Activated CD4-positive, CD25-positive, alpha-beta regulatory T cell treated with anti-CD3 and anti-CD28 coated beads, Interleukin-2, amount 50 U/mL, for 24 hours (primary cell): Measurements from ENCODE around the gene POLR3GL.
A peak's percentile ranks its signal among the peaks of the same experiment; 100 is the strongest.

ENCODE experiments used
- ATAC-seq, 2 donors: fragments of 150-1000 bp; cut with Tn5 transposase; one replicate each; pipeline ENCODE4 v1.10.0; 2021; ENCODE audit warnings: mild to moderate bottlenecking in 1 of 2, moderate library complexity in 1 of 2

The POLR3GL gene

GRCh38 chr1:145951526-145951925 is 13.0 kb upstream of the POLR3GL start:
- no peak for ATAC-seq

- no peak for ATAC-seq
Observed at GRCh38 chr1:145952903-145953302, 11.6 kb upstream of the POLR3GL start.

- ATAC-seq, result no peak
Observed at GRCh38 chr1:145953861-145954260, 10.6 kb upstream of the POLR3GL start.

- ATAC-seq, result no peak
Observed at GRCh38 chr1:145955436-145955835, 9.1 kb upstream of the POLR3GL start.

- no peak for ATAC-seq
Observed at GRCh38 chr1:145956361-145956760, 8.1 kb upstream of the POLR3GL start.

GRCh38 chr1:145956781-145957442 is 7.6 kb upstream of the POLR3GL start:
- no peak for ATAC-seq

GRCh38 chr1:145957443-145958319 is 6.8 kb upstream of the POLR3GL start, which contains the start of gene LIX1L:
TSS of gene LIX1L (minus strand) at chr1:145958017. CDS start at chr1:145957927, 90 bp downstream.
- ATAC-seq, result peak; percentile 89

GRCh38 chr1:145958734-145959133 is 5.8 kb upstream of the POLR3GL start:
- ATAC-seq, result no peak

GRCh38 chr1:145959333-145959732 is 5.2 kb upstream of the POLR3GL start:
- no peak for ATAC-seq

GRCh38 chr1:145959957-145960467 is 4.5 kb upstream of the POLR3GL start:
- no peak for ATAC-seq

- no peak for ATAC-seq
Observed at GRCh38 chr1:145960468-145961108, 3.9 kb upstream of the POLR3GL start.

- no peak for ATAC-seq
Observed at GRCh38 chr1:145961109-145961424, 3.4 kb upstream of the POLR3GL start.

GRCh38 chr1:145961425-145962156 is 2.9 kb upstream of the POLR3GL start:
- ATAC-seq, result no peak

GRCh38 chr1:145962157-145963102 is 2.1 kb upstream of the POLR3GL start:
- ATAC-seq, result no peak

- no peak for ATAC-seq
Observed at GRCh38 chr1:145963265-145964019, 1.0 kb upstream of the POLR3GL start.

- ATAC-seq, result no peak
Observed at GRCh38 chr1:145965119-145965744, 742 bp downstream of the POLR3GL start.

- no peak for ATAC-seq
Observed at GRCh38 chr1:145967288-145967687, 2.8 kb downstream of the POLR3GL start.

GRCh38 chr1:145972580-145972979 is 8.1 kb downstream of the POLR3GL start:
- no peak for ATAC-seq

GRCh38 chr1:145974721-145975120 is 10.2 kb downstream of the POLR3GL start:
- ATAC-seq, result no peak

GRCh38 chr1:145975216-145975615 is 10.7 kb downstream of the POLR3GL start:
- no peak for ATAC-seq
